ENCODE results near the gene FBXL14. TPM values are rescaled to one million over a fixed set of nuclear protein-coding genes. Genes with fewer than 3 reads are reported as not detected.

The FBXL14 gene
- total and polyA plus RNA-seq, 2 of the 13 experiments (the other 11 are each of a cell fraction or from before 2014, with no cell fraction given), result 7.0 to 7.4 TPM

GRCh38 chr12:1594261-1595025, at the start of gene FBXL14 (continued):
- TF ChIP-seq FOXK1 (CRISPR knock-in tag; IDR thresholded peaks at IDR 0.05; ENCODE audit: borderline replicate concordance, low read depth) (no peak), ZNF501 (CRISPR knock-in tag; IDR thresholded peaks at IDR 0.05) (0 out of 2 replicates have a peak, but pooled peaks have one; percentile 28), TBX2 (CRISPR knock-in tag; IDR thresholded peaks at IDR 0.05; ENCODE audit: borderline replicate concordance) (peak; percentile 28; the same call in 1 of the 2 replicates), RAD21 (CRISPR knock-in tag; IDR thresholded peaks at IDR 0.05) (peak; percentile 47), TEAD2 (CRISPR knock-in tag; IDR thresholded peaks at IDR 0.05) (no peak), RAD51 (IDR thresholded peaks at IDR 0.05; ENCODE audit: borderline replicate concordance) (no peak), ARID4A (CRISPR knock-in tag; IDR thresholded peaks at IDR 0.05; ENCODE audit: borderline replicate concordance) (peak; percentile 80), MAZ (IDR thresholded peaks at IDR 0.05; ENCODE audit: borderline replicate concordance, low read depth, low read length) (no peak), MAZ (CRISPR knock-in tag; IDR thresholded peaks at IDR 0.05; ENCODE audit: low read depth) (peak; percentile 15), ZNF576 (CRISPR knock-in tag; IDR thresholded peaks at IDR 0.05) (no peak), ZFYVE20 (CRISPR knock-in tag; IDR thresholded peaks at IDR 0.05; ENCODE audit: borderline replicate concordance, low read depth) (no peak), GABPB1 (CRISPR knock-in tag; IDR thresholded peaks at IDR 0.05) (peak; percentile 76), ATF7-NPFF (CRISPR knock-in tag; IDR thresholded peaks at IDR 0.05; ENCODE audit: low read depth) (0 out of 2 replicates have a peak, but pooled peaks have one; percentile 1), RBFOX2 (IDR thresholded peaks at IDR 0.05; ENCODE audit: low read depth, low read length) (peak; percentile 60), ZFX (CRISPR knock-in tag; IDR thresholded peaks at IDR 0.05; ENCODE audit: low read depth) (peak; percentile 60; the same call in 1 of the 2 replicates), MLX (CRISPR knock-in tag; IDR thresholded peaks at IDR 0.05) (no peak)
- TF ChIP-seq, protein P1, sequence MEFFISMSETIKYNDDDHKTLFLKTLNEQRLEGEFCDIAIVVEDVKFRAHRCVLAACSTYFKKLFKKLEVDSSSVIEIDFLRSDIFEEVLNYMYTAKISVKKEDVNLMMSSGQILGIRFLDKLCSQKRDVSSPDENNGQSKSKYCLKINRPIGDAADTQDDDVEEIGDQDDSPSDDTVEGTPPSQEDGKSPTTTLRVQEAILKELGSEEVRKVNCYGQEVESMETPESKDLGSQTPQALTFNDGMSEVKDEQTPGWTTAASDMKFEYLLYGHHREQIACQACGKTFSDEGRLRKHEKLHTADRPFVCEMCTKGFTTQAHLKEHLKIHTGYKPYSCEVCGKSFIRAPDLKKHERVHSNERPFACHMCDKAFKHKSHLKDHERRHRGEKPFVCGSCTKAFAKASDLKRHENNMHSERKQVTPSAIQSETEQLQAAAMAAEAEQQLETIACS (CRISPR knock-in tag; IDR thresholded peaks at IDR 0.05), result peak; percentile 52; the same call in 1 of the 2 replicates
- TF ChIP-seq, protein P2, sequence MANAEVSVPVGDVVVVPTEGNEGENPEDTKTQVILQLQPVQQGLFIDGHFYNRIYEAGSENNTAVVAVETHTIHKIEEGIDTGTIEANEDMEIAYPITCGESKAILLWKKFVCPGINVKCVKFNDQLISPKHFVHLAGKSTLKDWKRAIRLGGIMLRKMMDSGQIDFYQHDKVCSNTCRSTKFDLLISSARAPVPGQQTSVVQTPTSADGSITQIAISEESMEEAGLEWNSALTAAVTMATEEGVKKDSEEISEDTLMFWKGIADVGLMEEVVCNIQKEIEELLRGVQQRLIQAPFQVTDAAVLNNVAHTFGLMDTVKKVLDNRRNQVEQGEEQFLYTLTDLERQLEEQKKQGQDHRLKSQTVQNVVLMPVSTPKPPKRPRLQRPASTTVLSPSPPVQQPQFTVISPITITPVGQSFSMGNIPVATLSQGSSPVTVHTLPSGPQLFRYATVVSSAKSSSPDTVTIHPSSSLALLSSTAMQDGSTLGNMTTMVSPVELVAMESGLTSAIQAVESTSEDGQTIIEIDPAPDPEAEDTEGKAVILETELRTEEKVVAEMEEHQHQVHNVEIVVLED (CRISPR knock-in tag; IDR thresholded peaks at IDR 0.05; ENCODE audit: borderline replicate concordance), result peak; percentile 43; the same call in 1 of the 2 replicates
- TF ChIP-seq, protein P3, sequence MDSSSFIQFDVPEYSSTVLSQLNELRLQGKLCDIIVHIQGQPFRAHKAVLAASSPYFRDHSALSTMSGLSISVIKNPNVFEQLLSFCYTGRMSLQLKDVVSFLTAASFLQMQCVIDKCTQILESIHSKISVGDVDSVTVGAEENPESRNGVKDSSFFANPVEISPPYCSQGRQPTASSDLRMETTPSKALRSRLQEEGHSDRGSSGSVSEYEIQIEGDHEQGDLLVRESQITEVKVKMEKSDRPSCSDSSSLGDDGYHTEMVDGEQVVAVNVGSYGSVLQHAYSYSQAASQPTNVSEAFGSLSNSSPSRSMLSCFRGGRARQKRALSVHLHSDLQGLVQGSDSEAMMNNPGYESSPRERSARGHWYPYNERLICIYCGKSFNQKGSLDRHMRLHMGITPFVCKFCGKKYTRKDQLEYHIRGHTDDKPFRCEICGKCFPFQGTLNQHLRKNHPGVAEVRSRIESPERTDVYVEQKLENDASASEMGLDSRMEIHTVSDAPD (CRISPR knock-in tag; IDR thresholded peaks at IDR 0.05), result no peak

Measured in HepG2 (cell line).